CD4-positive, alpha-beta T cell (primary cell): ENCODE data around the gene ANXA3. TPM values are rescaled to one million over a fixed set of nuclear protein-coding genes. Genes with fewer than 3 reads are reported as not detected.

ENCODE experiments used
- ATAC-seq: fragments of 200-7000 bp; cut with Tn5 transposase; one replicate; pipeline ENCODE4 v1.10.0; 2022; ENCODE audit warnings: mild to moderate bottlenecking; ENCODE audit not compliant: poor library complexity
- CTCF ChIA-PET: fragments of 350-600 bp; sonication (Branson Sonifier 250); formaldehyde crosslinking; loops from one replicate; lab custom pipeline; 2021; ENCODE audit warnings: antibody characterized with exemption, inconsistent platforms; lab: Charles Lee
- POLR2A ChIA-PET: fragments of 350-600 bp; sonication (Branson Sonifier 250); formaldehyde crosslinking; loops from one replicate; lab custom pipeline; 2021; ENCODE audit warnings: antibody characterized with exemption, inconsistent platforms; lab: Charles Lee
- DNase-seq, 14 experiments: peaks; one replicate each; pipeline ENCODE4 v3.0.0-alpha.2; 2013 to 2020; ENCODE audit warnings: mixed read lengths in 2 of 14
- H3K27ac ChIP-seq, 2 donors: one replicate each; pipeline versions ENCODE4 v1.5.1 to v1.7.0; 2013; ENCODE audit warnings: low read length in 2 of 2, low read depth in 1 of 2, mild to moderate bottlenecking in 1 of 2
- H3K27me3 ChIP-seq, 2 experiments: 1 replicate in 1 of 2; 2 replicates in 1 of 2; pipeline versions ENCODE4 v1.6.1 to v1.7.0; 2013; ENCODE audit warnings: low read length in 2 of 2, control low read depth in 1 of 2, mild to moderate bottlenecking in 1 of 2, moderate library complexity in 1 of 2; ENCODE audit not compliant: insufficient read depth in 2 of 2, control insufficient read depth in 1 of 2
- H3K36me3 ChIP-seq: one replicate; pipeline ENCODE4 v1.6.1; 2013; ENCODE audit warnings: low read length, control low read depth; ENCODE audit not compliant: insufficient read depth
- H3K4me1 ChIP-seq: one replicate; pipeline ENCODE4 v1.6.1; 2013; ENCODE audit warnings: low read length, control low read depth; ENCODE audit not compliant: insufficient read depth
- H3K4me3 ChIP-seq: one replicate; pipeline ENCODE4 v1.5.1; 2013; ENCODE audit warnings: mild to moderate bottlenecking, low read length, moderate library complexity
- H3K9me3 ChIP-seq, 2 experiments: 1 replicate in 1 of 2; 2 replicates in 1 of 2; pipeline versions ENCODE4 v1.6.1 to v1.7.0; 2013; ENCODE audit warnings: low read length in 2 of 2, mild to moderate bottlenecking in 2 of 2, control low read depth in 1 of 2, moderate library complexity in 1 of 2; ENCODE audit not compliant: control insufficient read depth in 1 of 2, insufficient read depth in 1 of 2
- H3K27ac Mint-ChIP-seq: one replicate; pipeline ENCODE4 v1.8.0; 2020; ENCODE audit warnings: mixed read lengths
- H3K27me3 Mint-ChIP-seq: one replicate; pipeline ENCODE4 v1.8.0; 2021; ENCODE audit warnings: mixed read lengths
- H3K36me3 Mint-ChIP-seq: one replicate; pipeline ENCODE4 v1.8.0; 2021; ENCODE audit warnings: low read depth, mixed read lengths
- H3K4me1 Mint-ChIP-seq: one replicate; pipeline ENCODE4 v1.8.0; 2021; ENCODE audit warnings: low read depth, mixed read lengths
- H3K4me3 Mint-ChIP-seq: one replicate; pipeline ENCODE4 v1.8.0; 2020; ENCODE audit warnings: mild to moderate bottlenecking, mixed read lengths
- H3K9me3 Mint-ChIP-seq: one replicate; pipeline ENCODE4 v1.8.0; 2020; ENCODE audit warnings: mixed read lengths
- intact Hi-C, 2 experiments: fragments of 100-400 bp; cut with DNase I in 1 of 2; cut with micrococcal nuclease in 1 of 2; formaldehyde crosslinking; loops; one replicate each; pipeline versions ENCODE4 v1.15.1 to v1.9.0; 2023 to 2025; cut with DNase I, micrococcal nuclease
- total RNA-seq, 174 experiments: library from RNA in 2 of 174; stranded (reverse) in 2 of 174; gene quantifications; one replicate each; pipeline ENCODE4 v1.2.3 and lab custom pipeline; 2021 to 2026
- TF ChIP-seq, protein P1 (sequence below): fragments of 200-600 bp; IDR thresholded peaks from one replicate; pipeline ENCODE4 v1.8.0; 2022; ENCODE audit warnings: antibody characterized with exemption, mild to moderate bottlenecking

Gene ANXA3
- total RNA-seq, 2 experiments from 2014 or later = not detected

DNA sequence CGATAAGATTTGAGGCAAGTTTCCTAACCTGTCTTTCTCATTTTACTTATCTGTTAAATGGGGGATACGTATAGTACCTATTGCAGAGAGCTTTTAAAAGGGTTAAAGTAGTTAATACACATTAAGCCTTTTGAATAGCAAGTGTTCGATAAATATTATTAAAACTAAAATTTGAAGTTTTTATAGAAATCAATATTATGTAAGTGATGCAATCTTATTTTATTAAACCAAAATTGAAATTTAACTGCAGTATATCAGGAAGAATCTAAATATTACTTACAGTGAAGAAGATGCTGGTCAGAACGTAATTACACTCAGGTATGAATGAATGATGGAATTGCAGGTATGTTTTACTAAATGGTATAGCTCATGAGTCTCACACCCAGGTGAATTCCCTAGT lies 58.0 kb downstream of the ANXA3 start:
- Mint-ChIP-seq H3K27me3 (no peaks in the 10 kb centered on the region), H3K4me3 (no peak overlapping the region), H3K36me3 (no peaks in the 10 kb centered on the region), H3K4me1 (peaks cover 58% of the 10 kb centered on the region), H3K27ac (no peak overlapping the region), H3K9me3 (no peaks in the 10 kb centered on the region)
- no peak overlapping the region for H3K27ac ChIP-seq
- CTCF ChIA-PET = interaction anchor here (1.5 kb wide), 1 partner anchor 16 kb away, joined by 3 read pairs; no protein-coding TSS in a partner anchor
- DNase-seq (no peak), ATAC-seq (no peak)
- no peaks in the 10 kb centered on the region for H3K27me3 ChIP-seq
- H3K36me3 ChIP-seq = no peaks in the 10 kb centered on the region
- intact Hi-C loops = no loop called here
- TF ChIP-seq, protein P1, sequence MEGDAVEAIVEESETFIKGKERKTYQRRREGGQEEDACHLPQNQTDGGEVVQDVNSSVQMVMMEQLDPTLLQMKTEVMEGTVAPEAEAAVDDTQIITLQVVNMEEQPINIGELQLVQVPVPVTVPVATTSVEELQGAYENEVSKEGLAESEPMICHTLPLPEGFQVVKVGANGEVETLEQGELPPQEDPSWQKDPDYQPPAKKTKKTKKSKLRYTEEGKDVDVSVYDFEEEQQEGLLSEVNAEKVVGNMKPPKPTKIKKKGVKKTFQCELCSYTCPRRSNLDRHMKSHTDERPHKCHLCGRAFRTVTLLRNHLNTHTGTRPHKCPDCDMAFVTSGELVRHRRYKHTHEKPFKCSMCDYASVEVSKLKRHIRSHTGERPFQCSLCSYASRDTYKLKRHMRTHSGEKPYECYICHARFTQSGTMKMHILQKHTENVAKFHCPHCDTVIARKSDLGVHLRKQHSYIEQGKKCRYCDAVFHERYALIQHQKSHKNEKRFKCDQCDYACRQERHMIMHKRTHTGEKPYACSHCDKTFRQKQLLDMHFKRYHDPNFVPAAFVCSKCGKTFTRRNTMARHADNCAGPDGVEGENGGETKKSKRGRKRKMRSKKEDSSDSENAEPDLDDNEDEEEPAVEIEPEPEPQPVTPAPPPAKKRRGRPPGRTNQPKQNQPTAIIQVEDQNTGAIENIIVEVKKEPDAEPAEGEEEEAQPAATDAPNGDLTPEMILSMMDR = no peak
- POLR2A ChIA-PET = no interaction called here
- no peak overlapping the region for H3K4me3 ChIP-seq
- peaks cover 4% of the 10 kb centered on the region for H3K4me1 ChIP-seq
- no peaks in the 10 kb centered on the region for H3K9me3 ChIP-seq

DNA sequence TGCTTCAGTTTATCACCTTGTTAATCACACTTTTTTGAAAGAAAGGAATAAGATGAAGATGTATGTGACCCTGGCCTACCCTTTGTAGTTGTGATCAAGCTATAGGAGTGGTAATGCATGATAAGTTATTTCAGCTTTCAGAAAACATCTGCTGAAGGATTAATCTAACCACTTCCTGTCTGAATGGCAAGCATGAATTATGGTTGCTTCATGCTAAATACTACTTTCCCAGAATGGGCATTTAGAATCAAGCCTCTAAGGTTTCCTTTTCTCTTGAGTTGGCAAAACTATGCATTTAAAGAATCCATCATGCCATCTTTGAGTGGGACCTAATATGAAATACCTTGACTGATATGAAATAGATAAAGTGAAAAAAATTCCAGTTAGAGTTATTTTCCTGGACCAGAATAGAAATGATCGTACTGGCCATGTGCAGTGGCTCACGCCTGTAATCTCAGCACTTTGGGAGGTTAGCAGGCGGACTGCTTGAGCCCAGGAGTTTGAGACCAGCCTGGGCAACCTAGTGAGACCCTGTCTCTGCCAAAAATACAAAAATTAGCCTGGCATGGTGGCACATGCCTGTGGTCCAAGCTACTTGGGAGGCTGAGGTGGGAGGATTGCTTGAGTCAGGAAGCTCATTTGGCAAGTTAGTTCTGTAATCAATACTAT lies 59.1 kb downstream of the ANXA3 start:
- Mint-ChIP-seq H3K4me3 (peak overlapping the region; percentile 26), H3K27me3 (no peaks in the 10 kb centered on the region), H3K27ac (peak overlapping the region; percentile 21), H3K36me3 (no peaks in the 10 kb centered on the region), H3K9me3 (no peaks in the 10 kb centered on the region), H3K4me1 (peaks cover 58% of the 10 kb centered on the region)
- ATAC-seq = peak; percentile 68
- DNase-seq = peak in 2 of 14 experiments; percentile 7 to 31
- intact Hi-C loops = no loop called here
- H3K27me3 ChIP-seq = no peaks in the 10 kb centered on the region
- TF ChIP-seq, protein P1 = no peak
- H3K9me3 ChIP-seq = no peaks in the 10 kb centered on the region
- CTCF ChIA-PET = interaction anchor here (1.5 kb wide), 1 partner anchor 15 kb away, joined by 3 read pairs; no protein-coding TSS in a partner anchor
- H3K27ac ChIP-seq = no peak overlapping the region
- POLR2A ChIA-PET = interaction anchor here (1.0 kb wide), 1 partner anchor 48 kb away, joined by 3 read pairs; no protein-coding TSS in a partner anchor
- H3K4me3 ChIP-seq = no peak overlapping the region
- H3K36me3 ChIP-seq = no peaks in the 10 kb centered on the region
- peaks cover 4% of the 10 kb centered on the region for H3K4me1 ChIP-seq

DNA sequence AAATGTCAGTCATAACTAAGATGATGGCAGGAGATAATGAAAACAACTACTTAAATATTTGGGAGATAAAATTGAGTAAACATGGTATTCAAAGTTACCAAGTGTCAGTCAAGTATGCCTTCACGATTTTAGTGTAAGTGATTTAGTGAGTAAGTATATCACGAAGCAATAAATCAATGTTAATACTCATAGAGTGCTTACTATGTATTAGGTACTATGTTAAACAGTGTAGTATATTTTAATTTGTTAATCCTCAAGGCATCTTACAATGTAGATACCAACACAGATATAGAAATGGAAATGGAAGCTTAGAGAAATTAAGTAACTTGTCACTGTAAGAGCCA lies 59.6 kb downstream of the ANXA3 start:
- no peak for ATAC-seq
- Mint-ChIP-seq H3K27ac (no peak overlapping the region), H3K9me3 (no peaks in the 10 kb centered on the region), H3K4me1 (peaks cover 58% of the 10 kb centered on the region), H3K36me3 (no peaks in the 10 kb centered on the region), H3K4me3 (no peak overlapping the region), H3K27me3 (no peaks in the 10 kb centered on the region)
- H3K4me1 ChIP-seq = peaks cover 4% of the 10 kb centered on the region
- DNase-seq = no peak
- ChIA-PET CTCF (interaction anchor here (0.5 kb wide), 1 partner anchor 9 kb away, joined by 3 read pairs; no protein-coding TSS in a partner anchor), POLR2A (interaction anchor here (1.0 kb wide), 1 partner anchor 47 kb away, joined by 3 read pairs; no protein-coding TSS in a partner anchor)
- H3K4me3 ChIP-seq = no peak overlapping the region
- no peaks in the 10 kb centered on the region for H3K27me3 ChIP-seq
- H3K36me3 ChIP-seq = no peaks in the 10 kb centered on the region
- H3K9me3 ChIP-seq = no peaks in the 10 kb centered on the region
- intact Hi-C loops = no loop called here
- H3K27ac ChIP-seq = no peak overlapping the region
- TF ChIP-seq, protein P1 = no peak
